Endothelial cell of umbilical vein (primary cell): ENCODE results near the gene ERICH6B. TPM values are rescaled to one million over a fixed set of nuclear protein-coding genes. Genes with fewer than 3 reads are reported as not detected.

Experiments used
- BruUV-seq: library from RNA; stranded (reverse); fragments of 400-500 nt; replicated peaks from 2 replicates; lab custom pipeline; 2021; lab: Mats Ljungman, UMichigan
- CTCF ChIA-PET: fragments of 300-600, 350-600 bp; sonication (Branson Sonifier 250); formaldehyde crosslinking; loops from one replicate; lab custom pipeline; 2021; ENCODE audit warnings: antibody characterized with exemption, inconsistent platforms; lab: Charles Lee
- POLR2A ChIA-PET: fragments of 300-600, 350-600 bp; sonication (Branson Sonifier 250); formaldehyde crosslinking; loops from one replicate; lab custom pipeline; 2021; ENCODE audit warnings: antibody characterized with exemption, inconsistent platforms; lab: Charles Lee
- DNase-seq: peaks from one replicate; pipeline ENCODE4 v3.0.0-alpha.2; 2011; ENCODE audit warnings: low read depth, low spot score
- FAIRE-seq: peaks from 2 replicates; lab custom pipeline; 2011; peaks lifted over from hg19 to GRCh38; lab: Jason Lieb, UNC
- H2AFZ ChIP-seq: 2 replicates; pipeline ENCODE4 v1.6.0; 2012; ENCODE audit warnings: low read depth, low read length, control low read depth, inconsistent platforms
- H3K27ac ChIP-seq: 2 replicates; pipeline ENCODE4 v1.5.1; 2011; ENCODE audit warnings: low read depth, mild to moderate bottlenecking, control low read depth, low read length, moderate library complexity; ENCODE audit not compliant: insufficient read depth
- H3K27me3 ChIP-seq, 2 experiments: 2 replicates each; pipeline versions ENCODE4 v1.6.0 to v1.6.1; 2011; ENCODE audit warnings: low read length in 2 of 2, mixed read lengths in 1 of 2; ENCODE audit not compliant: control insufficient read depth in 2 of 2, insufficient read depth in 2 of 2
- H3K36me3 ChIP-seq, 2 experiments: 2 replicates in 1 of 2; 3 replicates in 1 of 2; pipeline ENCODE4 v1.5.1; 2011; ENCODE audit warnings: low read length in 2 of 2, mild to moderate bottlenecking in 1 of 2, moderate library complexity in 1 of 2; ENCODE audit not compliant: control insufficient read depth in 2 of 2, insufficient read depth in 2 of 2; ENCODE audit errors: extremely low read depth in 1 of 2
- H3K4me1 ChIP-seq: 3 replicates; pipeline ENCODE4 v1.5.1; 2011; ENCODE audit warnings: mild to moderate bottlenecking, low read length; ENCODE audit not compliant: control insufficient read depth, insufficient read depth; ENCODE audit errors: extremely low read depth
- H3K4me2 ChIP-seq: 2 replicates; pipeline ENCODE4 v1.6.1; 2011; ENCODE audit warnings: low read length, control low read depth, mixed read lengths; ENCODE audit not compliant: insufficient read depth
- H3K4me3 ChIP-seq, 3 experiments: fragments of 200-600 bp in 1 of 3; sonication (generic), shearing (Covaris generic) in 1 of 3; replicated peaks in 1 of 3; 2 replicates each; pipeline ENCODE4 v1.5.1; 2011 to 2016; ENCODE audit warnings: control low read depth in 3 of 3, low read length in 3 of 3, mild to moderate bottlenecking in 2 of 3, inconsistent platforms in 1 of 3, low read depth in 1 of 3, moderate library complexity in 1 of 3; ENCODE audit not compliant: insufficient read depth in 1 of 3
- H3K79me2 ChIP-seq: 2 replicates; pipeline ENCODE4 v1.6.0; 2012; ENCODE audit warnings: low read length, inconsistent platforms; ENCODE audit not compliant: control insufficient read depth, insufficient read depth
- H3K9ac ChIP-seq: replicated peaks from 2 replicates; pipeline ENCODE3; 2011; ENCODE audit warnings: low read length, control low read depth; ENCODE audit not compliant: insufficient read depth; ENCODE audit errors: extremely low read depth
- H3K9me1 ChIP-seq: replicated peaks from 3 replicates; pipeline ENCODE4 v1.6.0; 2011; ENCODE audit warnings: mild to moderate bottlenecking, low read length; ENCODE audit not compliant: control insufficient read depth, insufficient read depth; ENCODE audit errors: extremely low read depth
- H3K9me3 ChIP-seq: replicated peaks from 2 replicates; pipeline ENCODE4 v1.5.1; 2012; ENCODE audit warnings: low read length, inconsistent platforms; ENCODE audit not compliant: control insufficient read depth, insufficient read depth
- H4K20me1 ChIP-seq: replicated peaks from 2 replicates; pipeline ENCODE3; 2011; ENCODE audit warnings: mild to moderate bottlenecking, low read length; ENCODE audit not compliant: control insufficient read depth, insufficient read depth; ENCODE audit errors: extremely low read depth
- CTCF ChIP-seq, 2 donors: IDR thresholded peaks; 1 replicate in 1 of 2; 2 replicates in 1 of 2; pipeline ENCODE4 v1.5.1; 2011; ENCODE audit warnings: low read length in 2 of 2, mild to moderate bottlenecking in 2 of 2, moderate library complexity in 2 of 2, control low read depth in 1 of 2, inconsistent platforms in 1 of 2, low read depth in 1 of 2; ENCODE audit not compliant: insufficient read depth in 1 of 2; ENCODE audit errors: extremely low read depth in 1 of 2
- EZH2 ChIP-seq: IDR thresholded peaks from 2 replicates; pipeline ENCODE4 v1.6.1; 2012; ENCODE audit warnings: borderline replicate concordance, low read depth, mild to moderate bottlenecking, moderate library complexity, low read length, inconsistent platforms; ENCODE audit not compliant: severe bottlenecking
- GATA2 ChIP-seq: IDR thresholded peaks from 2 replicates; pipeline ENCODE4 v1.7.0; 2011; ENCODE audit warnings: low read depth, mild to moderate bottlenecking, moderate library complexity, mixed read lengths, low read length; ENCODE audit not compliant: insufficient read length, insufficient read depth
- JUN ChIP-seq: IDR thresholded peaks from 2 replicates; pipeline ENCODE4 v1.6.1; 2011; ENCODE audit warnings: borderline replicate concordance, low read depth; ENCODE audit not compliant: insufficient read length, insufficient read depth
- POLR2A ChIP-seq: IDR thresholded peaks from 2 replicates; pipeline ENCODE4 v1.6.1; 2012; ENCODE audit warnings: low read depth, mild to moderate bottlenecking, control low read depth, low read length
- POLR2AphosphoS5 ChIP-seq: IDR thresholded peaks from 2 replicates; pipeline ENCODE4 v1.6.1; 2012; ENCODE audit warnings: low read depth, mild to moderate bottlenecking, control low read depth, low read length, moderate library complexity; ENCODE audit not compliant: insufficient read depth
- dilution Hi-C: fragments of 300-500 bp; cut with MboI; formaldehyde crosslinking; loops from one replicate; pipeline ENCODE4 v1.15.0; 2019; ENCODE audit warnings: low sequenced_read_pairs; ENCODE audit not compliant: extremely low pct_ligation_motif_present
- intact Hi-C: fragments of 100-400 bp; cut with micrococcal nuclease; formaldehyde crosslinking; loops from one replicate; pipeline ENCODE4 v1.10.0; 2022
- polyA plus RNA-seq, 4 experiments: library from polyadenylated mRNA; depleted of rRNA in 3 of 4; stranded (reverse) in 3 of 4; unstranded in 1 of 4; fragments of >200 nt; gene quantifications; 2 replicates each; pipeline versions ENCODE4 v1.2.1 to v1.2.3, GENCODE V29; 2011 to 2012; ENCODE audit warnings: missing spikeins in 1 of 4
- total RNA-seq: library from RNA; stranded (reverse); gene quantifications from 2 replicates; pipeline ENCODE4 v1.2.3, GENCODE V29; 2021
- TF ChIP-seq, protein P1 (sequence below): IDR thresholded peaks from 2 replicates; pipeline ENCODE4 v1.6.1; 2011; ENCODE audit not compliant: insufficient read depth, insufficient read length

Gene ERICH6B
- total and polyA plus RNA-seq, 2 donors (not counting 3 experiments of a cell fraction or from before 2014, with no cell fraction given): not detected

DNA sequence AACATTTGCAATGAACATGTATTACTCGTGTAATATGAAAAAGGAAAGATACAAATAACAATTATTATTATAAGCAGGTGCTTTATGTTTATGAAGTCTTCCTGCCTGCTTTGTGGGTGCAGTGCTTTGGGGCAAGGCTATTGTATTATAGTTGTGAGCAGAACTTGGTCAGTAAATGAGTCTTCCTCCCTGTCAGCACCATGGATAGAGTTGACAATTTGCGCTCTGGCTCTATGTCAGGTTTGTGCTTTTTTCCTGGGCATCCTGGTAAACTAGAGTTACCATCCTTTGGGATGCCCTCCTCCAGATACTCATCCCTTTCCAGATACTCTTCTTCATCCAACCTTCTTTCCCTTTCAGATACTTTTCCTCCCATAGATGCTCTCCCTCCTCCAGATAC, 19.6 kb downstream of the ERICH6B start:
- no TSS peak for BruUV-seq
- no peaks in the 10 kb centered on the region for H4K20me1 ChIP-seq
- no peaks in the 10 kb centered on the region for H3K9me1 ChIP-seq
- no peak overlapping the region for H2AFZ ChIP-seq
- H3K4me1 ChIP-seq: no peaks in the 10 kb centered on the region
- H3K4me3 ChIP-seq: no peak overlapping the region
- no peaks in the 10 kb centered on the region for H3K27me3 ChIP-seq
- DNase-seq (no peak), FAIRE-seq (no peak)
- POLR2A ChIA-PET: no interaction called here
- dilution Hi-C loops: no loop called here
- TF ChIP-seq JUN (no peak), GATA2 (no peak), POLR2AphosphoS5 (no peak), POLR2A (no peak), EZH2 (no peak), CTCF (IDR thresholded peaks at IDR 0.05; ENCODE audit: extremely low read depth in 1 of 2, insufficient read depth in 1 of 2, low read depth in 1 of 2, low read length in 2 of 2) (no peak)
- TF ChIP-seq, protein P1, sequence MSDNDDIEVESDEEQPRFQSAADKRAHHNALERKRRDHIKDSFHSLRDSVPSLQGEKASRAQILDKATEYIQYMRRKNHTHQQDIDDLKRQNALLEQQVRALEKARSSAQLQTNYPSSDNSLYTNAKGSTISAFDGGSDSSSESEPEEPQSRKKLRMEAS: no peak
- H3K79me2 ChIP-seq: no peaks in the 10 kb centered on the region
- H3K9me3 ChIP-seq: no peaks in the 10 kb centered on the region
- no peak overlapping the region for H3K4me2 ChIP-seq
- intact Hi-C loops: no loop called here
- H3K9ac ChIP-seq: no peak overlapping the region
- no peaks in the 10 kb centered on the region for H3K36me3 ChIP-seq
- CTCF ChIA-PET: no interaction called here
- H3K27ac ChIP-seq: no peak overlapping the region
